CD4-positive, alpha-beta memory T cell (primary cell): ENCODE results near the gene SRR. TPM values are rescaled to one million over a fixed set of nuclear protein-coding genes. Genes with fewer than 3 reads are reported as not detected.

Experiments
- CTCF ChIA-PET: fragments of 350-600 bp; sonication (Branson Sonifier 250); formaldehyde crosslinking; loops from one replicate; lab custom pipeline; 2021; ENCODE audit warnings: inconsistent platforms; ENCODE audit not compliant: partially characterized antibody; lab: Charles Lee
- POLR2A ChIA-PET: fragments of 350-600 bp; sonication (Branson Sonifier 250); formaldehyde crosslinking; loops from one replicate; lab custom pipeline; 2021; ENCODE audit not compliant: partially characterized antibody; lab: Charles Lee
- DNase-seq, 5 donors: peaks; one replicate each; pipeline versions ENCODE4 v3.0.0 to v3.0.0-alpha.2; 2020 to 2022; ENCODE audit warnings: mixed read lengths in 1 of 5
- H3K27ac ChIP-seq: one replicate; pipeline ENCODE4 v1.7.0; 2013; ENCODE audit warnings: low read depth, low read length
- H3K27me3 ChIP-seq: 2 replicates; pipeline ENCODE4 v1.7.0; 2013; ENCODE audit warnings: mild to moderate bottlenecking, low read length, moderate library complexity; ENCODE audit not compliant: insufficient read depth
- H3K36me3 ChIP-seq: 2 replicates; pipeline ENCODE4 v1.7.0; 2013; ENCODE audit warnings: mild to moderate bottlenecking, low read length, moderate library complexity; ENCODE audit not compliant: insufficient read depth
- H3K4me1 ChIP-seq: 2 replicates; pipeline ENCODE4 v1.7.0; 2013; ENCODE audit warnings: mild to moderate bottlenecking, low read length, moderate library complexity; ENCODE audit not compliant: insufficient read depth
- H3K4me3 ChIP-seq, 2 donors: one replicate each; pipeline ENCODE4 v1.7.0; 2013; ENCODE audit warnings: low read length in 2 of 2, mild to moderate bottlenecking in 1 of 2
- H3K9me3 ChIP-seq, 2 donors: one replicate each; pipeline ENCODE4 v1.7.0; 2013; ENCODE audit warnings: low read length in 2 of 2, control low read depth in 1 of 2; ENCODE audit not compliant: control insufficient read depth in 1 of 2
- H3K27ac Mint-ChIP-seq, 7 donors: one replicate each; pipeline ENCODE4 v1.8.0; 2020 to 2021; ENCODE audit warnings: mixed read lengths in 7 of 7, mild to moderate bottlenecking in 6 of 7, inconsistent platforms in 3 of 7, moderate library complexity in 3 of 7
- H3K27me3 Mint-ChIP-seq, 2 donors: one replicate each; pipeline ENCODE4 v1.8.0; 2020 to 2021; ENCODE audit warnings: mixed read lengths in 2 of 2
- H3K36me3 Mint-ChIP-seq, 2 donors: one replicate each; pipeline ENCODE4 v1.8.0; 2020 to 2021; ENCODE audit warnings: mixed read lengths in 2 of 2, inconsistent platforms in 1 of 2, mild to moderate bottlenecking in 1 of 2
- H3K4me1 Mint-ChIP-seq, 4 donors: one replicate each; pipeline ENCODE4 v1.8.0; 2020 to 2021; ENCODE audit warnings: mixed read lengths in 4 of 4, mild to moderate bottlenecking in 1 of 4
- H3K4me3 Mint-ChIP-seq, 8 donors: one replicate each; pipeline ENCODE4 v1.8.0; 2020 to 2021; ENCODE audit warnings: mixed read lengths in 8 of 8, mild to moderate bottlenecking in 7 of 8, moderate library complexity in 6 of 8, inconsistent platforms in 3 of 8
- H3K9me3 Mint-ChIP-seq, 8 donors: one replicate each; pipeline ENCODE4 v1.8.0; 2020 to 2021; ENCODE audit warnings: mixed read lengths in 8 of 8, mild to moderate bottlenecking in 5 of 8, inconsistent platforms in 3 of 8, moderate library complexity in 1 of 8
- intact Hi-C: fragments of 100-400 bp; cut with micrococcal nuclease; formaldehyde crosslinking; loops from one replicate; pipeline ENCODE4 v1.15.1; 2023
- polyA plus RNA-seq, 2 donors: library from polyadenylated mRNA; unstranded; fragments of 300-500 nt; fragmentation: Illumina TruSeq; gene quantifications; one replicate each; pipeline ENCODE4 v1.2.3, GENCODE V29; 2021
- total RNA-seq, 2 experiments: library from RNA; stranded (reverse); gene quantifications; one replicate each; pipeline ENCODE4 v1.2.3, GENCODE V29; 2021

SRR gene
- total and polyA plus RNA-seq, 4 experiments from 2014 or later, result 5.6 to 13.1 (median 6.8) TPM

- no peaks in the 10 kb centered on the region for H3K27me3 ChIP-seq
Measured at GRCh38 chr17:2321399-2321798, 17.6 kb downstream of the SRR start.

GRCh38 chr17:2323629-2324314 lies 20.0 kb downstream of the SRR start:
- Histone ChIP-seq H3K36me3 (peaks cover 43% of the 10 kb centered on the region), H3K27ac (no peak overlapping the region), H3K27me3 (no peaks in the 10 kb centered on the region), H3K4me3 (no peak overlapping the region), H3K4me1 (no peaks in the 10 kb centered on the region), H3K9me3 (no peaks in the 10 kb centered on the region)
- peak overlapping the region in 1 of 7 donors; percentile 43 for H3K27ac Mint-ChIP-seq
- no peak overlapping the region for H3K4me3 Mint-ChIP-seq
- no peaks in the 10 kb centered on the region for H3K9me3 Mint-ChIP-seq
- peaks cover 41 to 42% of the 10 kb centered on the region in 2 donors for H3K36me3 Mint-ChIP-seq
- no peaks in the 10 kb centered on the region for H3K27me3 Mint-ChIP-seq
- intact Hi-C loops, result no loop called here
- ChIA-PET CTCF (no interaction called here), POLR2A (no interaction called here)
- H3K4me1 Mint-ChIP-seq, result peaks cover 0 to 2% (median under 1%) of the 10 kb centered on the region in 4 donors
- DNase-seq, result no peak

More at GRCh38 chr17:2321399-2321798, 17.6 kb downstream of the SRR start:
- CTCF ChIA-PET, result interaction anchor here (0.7 kb wide), 1 partner anchor 61 kb away, joined by 3 read pairs; no protein-coding TSS in a partner anchor
- POLR2A ChIA-PET, result no interaction called here
- Histone ChIP-seq H3K36me3 (peaks cover 35% of the 10 kb centered on the region), H3K27ac (no peak overlapping the region), H3K4me1 (no peaks in the 10 kb centered on the region), H3K4me3 (no peak overlapping the region), H3K9me3 (no peaks in the 10 kb centered on the region)
- Mint-ChIP-seq H3K4me3 (no peak overlapping the region), H3K27ac (no peak overlapping the region), H3K9me3 (no peaks in the 10 kb centered on the region), H3K36me3 (peaks cover 35 to 40% of the 10 kb centered on the region in 2 donors), H3K4me1 (peaks cover 0 to 2% (median under 1%) of the 10 kb centered on the region in 4 donors), H3K27me3 (no peaks in the 10 kb centered on the region)
- intact Hi-C loops, result no loop called here
- no peak for DNase-seq

- peaks cover 13 to 21% (median 16%) of the 10 kb centered on the region in 4 donors for H3K4me1 Mint-ChIP-seq
- peaks cover 15% of the 10 kb centered on the region for H3K4me1 ChIP-seq
- no peak overlapping the region for H3K4me3 Mint-ChIP-seq
- H3K9me3 Mint-ChIP-seq, result no peaks in the 10 kb centered on the region
- H3K36me3 ChIP-seq, result peaks cover 65% of the 10 kb centered on the region
- H3K4me3 ChIP-seq, result no peak overlapping the region
- DNase-seq, result no peak
- H3K36me3 Mint-ChIP-seq, result peaks cover 24 to 31% of the 10 kb centered on the region in 2 donors
- CTCF ChIA-PET, result interaction anchor here (1.1 to 1.2 kb wide), 2 partner anchors 21 to 448 kb away, joined by 3 to 4 read pairs; no protein-coding TSS in a partner anchor
- no peaks in the 10 kb centered on the region for H3K27me3 ChIP-seq
- peak overlapping the region in 1 of 7 donors; percentile 29 for H3K27ac Mint-ChIP-seq
- intact Hi-C loops, result no loop called here
- POLR2A ChIA-PET, result interaction anchor here (1.2 to 1.5 kb wide), 2 partner anchors 28 to 276 kb away, joined by 3 read pairs; partner anchors contain the start of genes SMG6 and SRR
- H3K27ac ChIP-seq, result no peak overlapping the region
- no peaks in the 10 kb centered on the region for H3K9me3 ChIP-seq
- no peaks in the 10 kb centered on the region for H3K27me3 Mint-ChIP-seq
Measured at GRCh38 chr17:2331303-2331702, 27.6 kb downstream of the SRR start.

- H3K9me3 Mint-ChIP-seq, result no peaks in the 10 kb centered on the region
- Histone ChIP-seq H3K4me3 (peak overlapping the region; percentile 94 to 97), H3K9me3 (no peaks in the 10 kb centered on the region), H3K4me1 (peaks cover 20% of the 10 kb centered on the region), H3K27me3 (no peaks in the 10 kb centered on the region), H3K36me3 (peaks cover 42% of the 10 kb centered on the region), H3K27ac (peak overlapping the region; percentile 70)
- intact Hi-C loops, result loop anchor here (1.0 to 2.0 kb wide), 5 partner anchors 18 to 310 kb away; partner anchors contain the start of genes HIC1, MNT, RTN4RL1 and SMG6
- POLR2A ChIA-PET, result interaction anchor here (0.6 to 5.3 kb wide), 25 partner anchors 9 to 1807 kb away, joined by 3 to 63 read pairs (median 5); partner anchors contain the start of genes CYB5D2, HIC1, METTL16 and MNT
- no peak for DNase-seq
- H3K4me3 Mint-ChIP-seq, result peak overlapping the region; percentile 97 to 100 (median 99)
- H3K4me1 Mint-ChIP-seq, result peaks cover 18 to 34% (median 26%) of the 10 kb centered on the region in 4 donors
- H3K27ac Mint-ChIP-seq, result peak overlapping the region; percentile 93 to 98 (median 96)
- CTCF ChIA-PET, result interaction anchor here (0.6 to 5.7 kb wide), 13 partner anchors 8 to 280 kb away, joined by 3 to 55 read pairs (median 5); partner anchors contain the start of genes SMG6 and SRR
- H3K27me3 Mint-ChIP-seq, result no peaks in the 10 kb centered on the region
- peaks cover 5 to 19% of the 10 kb centered on the region in 2 donors for H3K36me3 Mint-ChIP-seq
Measured at GRCh38 chr17:2335726-2336214, 32.0 kb downstream of the SRR start.

- peak within 1 kb of the TSS; percentile 94 to 97 for H3K4me3 ChIP-seq
- peak; percentile 86 to 88 (median 87) for DNase-seq
- H3K9me3 Mint-ChIP-seq, result no peaks in the 10 kb centered on the region
- CTCF ChIA-PET, result interaction anchor here (0.6 to 5.7 kb wide), 13 partner anchors 9 to 281 kb away, joined by 3 to 55 read pairs (median 5); partner anchors contain the start of genes SMG6 and SRR
- intact Hi-C loops, result loop anchor here (1.0 to 2.0 kb wide), 5 partner anchors 17 to 311 kb away; partner anchors contain the start of genes HIC1, MNT, RTN4RL1 and SMG6
- POLR2A ChIA-PET, result interaction anchor here (0.6 to 5.3 kb wide), 29 partner anchors 9 to 1806 kb away, joined by 3 to 63 read pairs (median 5); partner anchors contain the start of genes CYB5D2, HIC1, METTL16 and MNT
- peaks cover 36% of the 10 kb centered on the region for H3K36me3 ChIP-seq
- peak within 1 kb of the TSS; percentile 93 to 98 (median 96) for H3K27ac Mint-ChIP-seq
- H3K4me3 Mint-ChIP-seq, result peak within 1 kb of the TSS; percentile 97 to 100 (median 99)
- H3K27me3 ChIP-seq, result no peaks in the 10 kb centered on the region
- H3K9me3 ChIP-seq, result no peaks in the 10 kb centered on the region
- peak within 1 kb of the TSS; percentile 70 for H3K27ac ChIP-seq
- peaks cover 5 to 20% of the 10 kb centered on the region in 2 donors for H3K36me3 Mint-ChIP-seq
- peaks cover 20% of the 10 kb centered on the region for H3K4me1 ChIP-seq
- H3K27me3 Mint-ChIP-seq, result no peaks in the 10 kb centered on the region
- peaks cover 18 to 34% (median 26%) of the 10 kb centered on the region in 4 donors for H3K4me1 Mint-ChIP-seq
Measured at GRCh38 chr17:2336215-2336851, 32.6 kb downstream of the SRR start, which contains the start of gene TSR1. TSR1 (minus strand) TSS chr17:2336457; CDS start chr17:2336427, 30 bp downstream.

- Histone ChIP-seq H3K4me1 (peaks cover 20% of the 10 kb centered on the region), H3K27me3 (no peaks in the 10 kb centered on the region), H3K36me3 (peaks cover 29% of the 10 kb centered on the region), H3K4me3 (peak within 1 kb of the TSS; percentile 55 to 97), H3K9me3 (no peaks in the 10 kb centered on the region), H3K27ac (peak within 1 kb of the TSS; percentile 70)
- H3K36me3 Mint-ChIP-seq, result peaks cover 9 to 26% of the 10 kb centered on the region in 2 donors
- POLR2A ChIA-PET, result interaction anchor here (0.7 to 5.3 kb wide), 27 partner anchors 10 to 1806 kb away, joined by 3 to 63 read pairs (median 5); partner anchors contain the start of genes CYB5D2, HIC1, METTL16 and MNT
- no peaks in the 10 kb centered on the region for H3K27me3 Mint-ChIP-seq
- H3K9me3 Mint-ChIP-seq, result no peaks in the 10 kb centered on the region
- CTCF ChIA-PET, result interaction anchor here (0.8 to 5.7 kb wide), 12 partner anchors 9 to 281 kb away, joined by 3 to 55 read pairs (median 5); partner anchors contain the start of genes SMG6 and SRR
- DNase-seq, result peak; percentile 71 to 81 (median 74)
- H3K4me3 Mint-ChIP-seq, result peak within 1 kb of the TSS; percentile 97 to 100 (median 99)
- peaks cover 20 to 37% (median 27%) of the 10 kb centered on the region in 4 donors for H3K4me1 Mint-ChIP-seq
- intact Hi-C loops, result loop anchor here (1.0 to 2.0 kb wide), 5 partner anchors 16 to 312 kb away; partner anchors contain the start of genes HIC1, MNT, RTN4RL1 and SMG6
- peak within 1 kb of the TSS; percentile 93 to 98 (median 96) for H3K27ac Mint-ChIP-seq
Measured at GRCh38 chr17:2336852-2337543, 33.2 kb downstream of the SRR start, which contains the start of gene SGSM2. SGSM2 (plus strand) TSS chr17:2337501; CDS start chr17:2337689, 188 bp downstream.
